Duodenal mucosa (tissue), 2 donors: Measurements from ENCODE around the gene INTS11.
"Not testable (repeated sequence)": the region's sequence is repeated elsewhere in the genome, so short reads cannot be mapped to it uniquely, and the experiment has no call there.

Source experiments
- H3K27ac ChIP-seq: one replicate; pipeline ENCODE4 v1.7.0; 2013; ENCODE audit warnings: low read depth, low read length
- H3K27me3 ChIP-seq, 2 donors: one replicate each; pipeline ENCODE4 v1.7.0; 2013; ENCODE audit warnings: low read length in 2 of 2, control low read depth in 1 of 2; ENCODE audit not compliant: insufficient read depth in 2 of 2, control insufficient read depth in 1 of 2
- H3K36me3 ChIP-seq, 2 donors: one replicate each; pipeline ENCODE4 v1.7.0; 2013; ENCODE audit warnings: low read length in 2 of 2, control low read depth in 1 of 2; ENCODE audit not compliant: insufficient read depth in 2 of 2, control insufficient read depth in 1 of 2
- H3K4me1 ChIP-seq, 2 donors: one replicate each; pipeline ENCODE4 v1.7.0; 2013; ENCODE audit warnings: low read length in 2 of 2, control low read depth in 1 of 2; ENCODE audit not compliant: insufficient read depth in 2 of 2, control insufficient read depth in 1 of 2
- H3K4me3 ChIP-seq, 2 donors: one replicate each; pipeline ENCODE4 v1.7.0; 2013; ENCODE audit warnings: low read length in 2 of 2, low read depth in 1 of 2
- H3K9ac ChIP-seq, 2 donors: one replicate each; pipeline ENCODE4 v1.7.0; 2013; ENCODE audit warnings: low read length in 2 of 2, low read depth in 1 of 2
- H3K9me3 ChIP-seq, 2 donors: one replicate each; pipeline ENCODE4 v1.7.0; 2013; ENCODE audit warnings: low read length in 2 of 2, control low read depth in 1 of 2; ENCODE audit not compliant: control insufficient read depth in 1 of 2

INTS11 gene

GRCh38 chr1:1320666-1321448 is 3.6 kb downstream of the INTS11 start:
- peaks cover 11 to 21% of the 10 kb centered on the region in 2 donors for H3K4me1 ChIP-seq
- no peak overlapping the region for H3K9ac ChIP-seq

DNA sequence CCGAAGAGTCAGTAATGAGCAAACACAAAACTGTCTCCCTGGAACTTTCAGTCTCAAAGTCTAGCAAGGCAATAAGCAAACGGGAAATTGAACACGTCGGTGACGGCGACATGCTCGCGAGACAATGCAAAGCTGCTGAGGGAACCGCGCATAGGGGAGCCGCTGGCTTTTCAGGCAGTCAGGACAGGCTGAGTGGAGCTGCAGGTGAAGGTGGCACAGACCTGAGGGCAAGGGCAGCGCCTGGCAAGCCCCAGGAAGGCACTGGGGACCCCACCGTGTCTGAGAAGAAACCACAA is 4.9 kb downstream of the INTS11 start:
- H3K9me3 ChIP-seq, result no peaks in the 10 kb centered on the region
- peaks cover 5 to 12% of the 10 kb centered on the region in 2 donors for H3K4me1 ChIP-seq
- H3K9ac ChIP-seq, result no peak overlapping the region
- peaks cover 18 to 32% of the 10 kb centered on the region in 2 donors for H3K36me3 ChIP-seq
- no peaks in the 10 kb centered on the region for H3K27me3 ChIP-seq
- H3K27ac ChIP-seq, result no peak overlapping the region
- H3K4me3 ChIP-seq, result no peak overlapping the region

More at GRCh38 chr1:1320666-1321448, 3.6 kb downstream of the INTS11 start:
- no peaks in the 10 kb centered on the region for H3K9me3 ChIP-seq
- no peak overlapping the region for H3K4me3 ChIP-seq
- no peaks in the 10 kb centered on the region for H3K27me3 ChIP-seq
- H3K36me3 ChIP-seq, result peaks cover 10 to 25% of the 10 kb centered on the region in 2 donors
- H3K27ac ChIP-seq, result no peak overlapping the region

GRCh38 chr1:1318777-1319645 is 5.4 kb downstream of the INTS11 start:
- H3K4me1 ChIP-seq, result peaks cover 5 to 12% of the 10 kb centered on the region in 2 donors
- peak overlapping the region; percentile 42 for H3K27ac ChIP-seq
- H3K27me3 ChIP-seq, result no peaks in the 10 kb centered on the region
- peaks cover 23 to 38% of the 10 kb centered on the region in 2 donors for H3K36me3 ChIP-seq
- no peak overlapping the region for H3K4me3 ChIP-seq
- no peaks in the 10 kb centered on the region for H3K9me3 ChIP-seq
- no peak overlapping the region for H3K9ac ChIP-seq

GRCh38 chr1:1318131-1318652 is 6.3 kb downstream of the INTS11 start:
- Histone ChIP-seq H3K4me1 (peaks cover 4 to 7% of the 10 kb centered on the region in 2 donors), H3K36me3 (peaks cover 23 to 46% of the 10 kb centered on the region in 2 donors), H3K9ac (no peak overlapping the region), H3K4me3 (no peak overlapping the region), H3K9me3 (no peaks in the 10 kb centered on the region), H3K27ac (no peak overlapping the region), H3K27me3 (no peaks in the 10 kb centered on the region)

DNA sequence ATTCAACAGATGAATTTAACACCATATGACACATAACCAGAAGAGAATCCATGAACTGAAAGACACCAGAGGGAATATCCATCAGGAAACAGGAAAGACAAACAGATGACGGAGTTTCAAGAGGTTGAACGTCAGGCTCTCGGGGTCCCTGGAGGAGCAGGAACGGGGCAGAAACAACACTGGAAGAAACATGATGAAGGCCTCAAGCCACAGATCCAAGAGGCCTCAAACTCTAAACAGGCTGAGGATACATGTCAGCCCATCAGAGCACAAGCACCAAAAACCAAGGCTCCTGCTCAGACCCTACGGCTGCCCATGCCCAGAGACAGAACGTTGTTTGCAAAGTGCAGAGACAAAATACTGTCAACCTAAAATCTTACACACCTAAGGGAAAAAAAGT is 7.0 kb downstream of the INTS11 start:
- no peak overlapping the region for H3K4me3 ChIP-seq
- no peaks in the 10 kb centered on the region for H3K27me3 ChIP-seq
- H3K27ac ChIP-seq, result no peak overlapping the region
- H3K4me1 ChIP-seq, result peaks cover 0 to 2% of the 10 kb centered on the region in 2 donors
- H3K36me3 ChIP-seq, result peaks cover 23 to 54% of the 10 kb centered on the region in 2 donors
- no peaks in the 10 kb centered on the region for H3K9me3 ChIP-seq
- H3K9ac ChIP-seq, result no peak overlapping the region

DNA sequence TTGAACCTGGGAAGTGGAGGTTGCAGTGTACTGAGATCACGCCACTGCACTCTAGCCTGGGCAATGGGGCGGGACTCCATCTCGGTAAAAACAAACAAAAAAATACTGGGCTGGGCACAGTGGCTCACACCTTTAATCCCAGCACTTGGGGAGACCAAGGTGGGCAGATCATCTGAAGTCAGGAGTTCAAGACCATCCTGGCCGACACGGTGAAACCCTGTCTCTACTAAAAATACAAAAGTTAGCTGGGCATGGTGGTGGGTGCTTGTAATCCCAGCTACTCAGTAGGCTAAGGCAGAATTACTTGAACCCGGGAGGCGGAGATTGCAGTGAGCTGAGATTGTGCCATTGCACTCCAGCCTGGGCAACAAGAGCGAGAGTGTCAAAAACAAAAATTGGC is 8.3 kb downstream of the INTS11 start:
- not testable (repeated sequence) for H3K9ac ChIP-seq, H3K27me3 ChIP-seq, H3K4me3 ChIP-seq, H3K27ac ChIP-seq, H3K4me1 ChIP-seq, H3K9me3 ChIP-seq
- peaks cover 27 to 60% of the 10 kb centered on the region in 2 donors for H3K36me3 ChIP-seq

- Histone ChIP-seq H3K27ac (no peak overlapping the region), H3K9ac (no peak overlapping the region), H3K9me3 (no peaks in the 10 kb centered on the region), H3K36me3 (peaks cover 27 to 64% of the 10 kb centered on the region in 2 donors), H3K27me3 (no peaks in the 10 kb centered on the region), H3K4me1 (peaks cover 0 to 2% of the 10 kb centered on the region in 2 donors), H3K4me3 (no peak overlapping the region)
Measured at GRCh38 chr1:1315435-1315954, 9.0 kb downstream of the INTS11 start.

- H3K27me3 ChIP-seq, result no peaks in the 10 kb centered on the region
- H3K9me3 ChIP-seq, result no peaks in the 10 kb centered on the region
- H3K4me3 ChIP-seq, result no peak overlapping the region
- H3K27ac ChIP-seq, result no peak overlapping the region
- H3K36me3 ChIP-seq, result peaks cover 23 to 64% of the 10 kb centered on the region in 2 donors
- peaks cover 0 to 4% of the 10 kb centered on the region in 2 donors for H3K4me1 ChIP-seq
- no peak overlapping the region for H3K9ac ChIP-seq
Measured at GRCh38 chr1:1314678-1315335, 9.7 kb downstream of the INTS11 start.

GRCh38 chr1:1314237-1314586 is 10.2 kb downstream of the INTS11 start:
- Histone ChIP-seq H3K27ac (no peak overlapping the region), H3K4me1 (peaks cover 4 to 10% of the 10 kb centered on the region in 2 donors), H3K4me3 (no peak overlapping the region), H3K36me3 (peaks cover 23 to 61% of the 10 kb centered on the region in 2 donors), H3K27me3 (no peaks in the 10 kb centered on the region), H3K9me3 (no peaks in the 10 kb centered on the region), H3K9ac (no peak overlapping the region)
